ACC112 (cell line): ENCODE results near the gene CPT1B.
"Not testable (repeated sequence)": the region's sequence is repeated elsewhere in the genome, so short reads cannot be mapped to it uniquely, and the experiment has no call there.

Source experiments
- H2AFZ ChIP-seq: fragments of 200-600 bp; sonication (generic); one replicate; pipeline ENCODE4 v1.6.0; 2017; ENCODE audit warnings: antibody characterized with exemption, low read length; ENCODE audit not compliant: unreplicated experiment
- H3K27ac ChIP-seq: fragments of 200-600 bp; sonication (generic); 2 replicates; pipeline ENCODE4 v1.5.1; 2014; ENCODE audit warnings: low read depth, mild to moderate bottlenecking, antibody characterized with exemption, low read length, moderate library complexity
- H3K27me3 ChIP-seq: fragments of 200-600 bp; sonication (generic); 2 replicates; pipeline ENCODE4 v1.6.1; 2014; ENCODE audit warnings: mild to moderate bottlenecking, antibody characterized with exemption, low read length, moderate library complexity, mixed read lengths; ENCODE audit not compliant: insufficient read depth
- H3K36me3 ChIP-seq: fragments of 200-600 bp; sonication (generic); 2 replicates; pipeline ENCODE4 v1.6.1; 2016; ENCODE audit warnings: mild to moderate bottlenecking, antibody characterized with exemption, low read length, moderate library complexity, mixed read lengths; ENCODE audit not compliant: insufficient read depth
- H3K4me1 ChIP-seq: fragments of 200-600 bp; sonication (generic); one replicate; pipeline ENCODE4 v1.6.1; 2016; ENCODE audit warnings: low read length, mixed read lengths; ENCODE audit not compliant: insufficient read depth, unreplicated experiment, control insufficient read depth
- H3K4me3 ChIP-seq: fragments of 200-600 bp; sonication (generic); 2 replicates; pipeline ENCODE4 v1.5.1; 2014; ENCODE audit warnings: mild to moderate bottlenecking, low read depth, low read length
- H3K79me2 ChIP-seq: fragments of 200-600 bp; sonication (generic); one replicate; pipeline ENCODE4 v1.6.0; 2016; ENCODE audit warnings: low read length; ENCODE audit not compliant: control insufficient read depth, unreplicated experiment, insufficient read depth

Gene CPT1B

GRCh38 chr22:50608058-50608840 is 30.0 kb upstream of the CPT1B start:
- not testable (repeated sequence) for H3K27ac ChIP-seq, H3K79me2 ChIP-seq, H2AFZ ChIP-seq, H3K27me3 ChIP-seq, H3K36me3 ChIP-seq, H3K4me3 ChIP-seq, H3K4me1 ChIP-seq

- H3K79me2 ChIP-seq: no peaks in the 10 kb centered on the region
- no peak overlapping the region for H3K4me3 ChIP-seq
- no peaks in the 10 kb centered on the region for H3K4me1 ChIP-seq
- no peak overlapping the region for H2AFZ ChIP-seq
- H3K27ac ChIP-seq: no peak overlapping the region
- H3K27me3 ChIP-seq: no peaks in the 10 kb centered on the region
- no peaks in the 10 kb centered on the region for H3K36me3 ChIP-seq
Observed at GRCh38 chr22:50607659-50608020, 29.4 kb upstream of the CPT1B start.

GRCh38 chr22:50606946-50607658 is 28.9 kb upstream of the CPT1B start:
- Histone ChIP-seq H3K36me3 (no peaks in the 10 kb centered on the region), H3K4me3 (no peak overlapping the region), H3K27me3 (0 out of 2 replicates have a peak, but pooled peaks cover 2% of the 10 kb centered on the region), H3K4me1 (no peaks in the 10 kb centered on the region), H3K79me2 (no peaks in the 10 kb centered on the region), H2AFZ (no peak overlapping the region), H3K27ac (no peak overlapping the region)

- Histone ChIP-seq H3K4me1 (no peaks in the 10 kb centered on the region), H3K36me3 (no peaks in the 10 kb centered on the region), H3K27me3 (0 out of 2 replicates have a peak, but pooled peaks cover 4% of the 10 kb centered on the region), H3K4me3 (no peak overlapping the region), H3K79me2 (no peaks in the 10 kb centered on the region), H3K27ac (no peak overlapping the region), H2AFZ (no peak overlapping the region)
Observed at GRCh38 chr22:50606165-50606945, 28.1 kb upstream of the CPT1B start.

- 0 out of 2 replicates have a peak, but pooled peaks cover 4% of the 10 kb centered on the region for H3K27me3 ChIP-seq
- no peak overlapping the region for H3K27ac ChIP-seq
- H3K4me3 ChIP-seq: no peak overlapping the region
- H3K4me1 ChIP-seq: no peaks in the 10 kb centered on the region
- H3K36me3 ChIP-seq: no peaks in the 10 kb centered on the region
- H2AFZ ChIP-seq: no peak overlapping the region
- H3K79me2 ChIP-seq: no peaks in the 10 kb centered on the region
Observed at GRCh38 chr22:50605613-50606074, 27.4 kb upstream of the CPT1B start.

- Histone ChIP-seq H3K36me3 (no peaks in the 10 kb centered on the region), H3K4me3 (no peak overlapping the region), H3K79me2 (no peaks in the 10 kb centered on the region), H3K27ac (no peak overlapping the region), H3K4me1 (no peaks in the 10 kb centered on the region), H2AFZ (no peak overlapping the region), H3K27me3 (0 out of 2 replicates have a peak, but pooled peaks cover 4% of the 10 kb centered on the region)
Observed at GRCh38 chr22:50605002-50605612, 26.9 kb upstream of the CPT1B start.

GRCh38 chr22:50604256-50605001 is 26.2 kb upstream of the CPT1B start:
- Histone ChIP-seq H3K4me1 (no peaks in the 10 kb centered on the region), H3K27ac (no peak overlapping the region), H3K4me3 (no peak overlapping the region), H3K27me3 (0 out of 2 replicates have a peak, but pooled peaks cover 4% of the 10 kb centered on the region), H3K79me2 (no peaks in the 10 kb centered on the region), H2AFZ (no peak overlapping the region), H3K36me3 (no peaks in the 10 kb centered on the region)

- Histone ChIP-seq H3K4me1 (no peaks in the 10 kb centered on the region), H3K36me3 (no peaks in the 10 kb centered on the region), H2AFZ (no peak overlapping the region), H3K27me3 (0 out of 2 replicates have a peak, but pooled peaks cover 4% of the 10 kb centered on the region), H3K27ac (no peak overlapping the region), H3K79me2 (no peaks in the 10 kb centered on the region), H3K4me3 (no peak overlapping the region)
Observed at GRCh38 chr22:50603511-50604255, 25.5 kb upstream of the CPT1B start.

- Histone ChIP-seq H2AFZ (no peak overlapping the region), H3K27ac (no peak overlapping the region), H3K4me1 (no peaks in the 10 kb centered on the region), H3K79me2 (no peaks in the 10 kb centered on the region), H3K36me3 (no peaks in the 10 kb centered on the region), H3K27me3 (0 out of 2 replicates have a peak, but pooled peaks cover 4% of the 10 kb centered on the region), H3K4me3 (no peak overlapping the region)
Observed at GRCh38 chr22:50602338-50602700, 24.1 kb upstream of the CPT1B start.
